ENCODE results near the gene SLC16A10. TPM values are rescaled to one million over a fixed set of nuclear protein-coding genes. Genes with fewer than 3 reads are reported as not detected.

Gene SLC16A10
- total and polyA plus RNA-seq, 2 of the 13 experiments (the other 11 are each of a cell fraction or from before 2014, with no cell fraction given): 8.2 to 20.1 TPM

DNA sequence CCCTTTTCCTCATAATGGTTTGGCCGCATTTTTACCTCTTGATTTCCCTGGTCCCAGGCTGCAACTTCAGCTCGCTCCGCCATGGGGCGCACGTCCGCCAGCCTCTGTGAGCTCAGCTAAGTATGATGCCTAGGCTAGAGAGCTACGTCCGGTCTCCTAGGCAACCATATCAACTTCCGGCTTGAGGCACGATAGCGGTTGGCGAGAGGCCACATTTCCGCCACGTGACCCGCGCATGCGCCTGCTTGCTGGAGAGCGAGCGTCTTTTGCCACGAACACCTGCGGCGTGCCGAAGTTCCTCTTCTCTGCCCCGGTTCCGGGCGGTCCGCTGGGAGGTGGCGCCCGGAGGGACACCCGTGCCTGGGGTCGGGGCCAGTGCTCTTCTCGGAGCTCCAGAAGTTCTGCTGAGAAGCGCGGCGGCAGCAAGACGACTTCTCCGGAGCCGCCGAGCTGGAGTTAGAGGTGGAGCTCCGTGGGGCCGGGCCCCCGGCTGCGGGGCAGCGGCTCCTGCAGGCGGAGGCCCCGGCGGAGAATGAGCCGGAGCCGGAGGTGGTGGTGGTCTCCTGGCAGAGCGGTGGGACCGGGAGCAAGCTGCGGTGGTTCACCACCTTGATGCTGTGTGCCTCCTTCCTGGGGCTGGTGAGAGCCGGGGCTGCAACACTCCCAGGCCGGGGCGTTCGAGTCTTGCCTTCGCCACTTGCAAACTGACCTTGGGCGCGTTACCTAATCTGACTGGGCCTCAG, 172.0 kb downstream of the SLC16A10 start (continued):
- TF ChIP-seq ZBTB40 (IDR thresholded peaks at IDR 0.05): peak; percentile 69
- TF ChIP-seq ZBTB40 (CRISPR knock-in tag; IDR thresholded peaks at IDR 0.05): 0 out of 2 replicates have a peak, but pooled peaks have one; percentile 60
- TF ChIP-seq EZH2 (conservative IDR thresholded peaks at IDR 0.05; ENCODE audit: low read depth, low read length): no peak
- no peak for TF ChIP-seq ZNF746 (CRISPR knock-in tag; IDR thresholded peaks at IDR 0.05)
- 0 out of 2 replicates have a peak, but pooled peaks have one; percentile 33 for TF ChIP-seq GZF1 (CRISPR knock-in tag; IDR thresholded peaks at IDR 0.05)
- no peak; the same call in 1 of the 2 replicates for TF ChIP-seq ZNF724P (CRISPR knock-in tag; IDR thresholded peaks at IDR 0.05; ENCODE audit: borderline replicate concordance)
- no peak for TF ChIP-seq ZNF773 (CRISPR knock-in tag; IDR thresholded peaks at IDR 0.05; ENCODE audit: borderline replicate concordance)
- peak; percentile 92 for TF ChIP-seq KDM2A (CRISPR knock-in tag; IDR thresholded peaks at IDR 0.05; ENCODE audit: borderline replicate concordance, low read depth)
- TF ChIP-seq, protein P1, sequence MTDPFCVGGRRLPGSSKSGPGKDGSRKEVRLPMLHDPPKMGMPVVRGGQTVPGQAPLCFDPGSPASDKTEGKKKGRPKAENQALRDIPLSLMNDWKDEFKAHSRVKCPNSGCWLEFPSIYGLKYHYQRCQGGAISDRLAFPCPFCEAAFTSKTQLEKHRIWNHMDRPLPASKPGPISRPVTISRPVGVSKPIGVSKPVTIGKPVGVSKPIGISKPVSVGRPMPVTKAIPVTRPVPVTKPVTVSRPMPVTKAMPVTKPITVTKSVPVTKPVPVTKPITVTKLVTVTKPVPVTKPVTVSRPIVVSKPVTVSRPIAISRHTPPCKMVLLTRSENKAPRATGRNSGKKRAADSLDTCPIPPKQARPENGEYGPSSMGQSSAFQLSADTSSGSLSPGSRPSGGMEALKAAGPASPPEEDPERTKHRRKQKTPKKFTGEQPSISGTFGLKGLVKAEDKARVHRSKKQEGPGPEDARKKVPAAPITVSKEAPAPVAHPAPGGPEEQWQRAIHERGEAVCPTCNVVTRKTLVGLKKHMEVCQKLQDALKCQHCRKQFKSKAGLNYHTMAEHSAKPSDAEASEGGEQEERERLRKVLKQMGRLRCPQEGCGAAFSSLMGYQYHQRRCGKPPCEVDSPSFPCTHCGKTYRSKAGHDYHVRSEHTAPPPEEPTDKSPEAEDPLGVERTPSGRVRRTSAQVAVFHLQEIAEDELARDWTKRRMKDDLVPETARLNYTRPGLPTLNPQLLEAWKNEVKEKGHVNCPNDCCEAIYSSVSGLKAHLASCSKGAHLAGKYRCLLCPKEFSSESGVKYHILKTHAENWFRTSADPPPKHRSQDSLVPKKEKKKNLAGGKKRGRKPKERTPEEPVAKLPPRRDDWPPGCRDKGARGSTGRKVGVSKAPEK (CRISPR knock-in tag; IDR thresholded peaks at IDR 0.05; ENCODE audit: borderline replicate concordance): no peak
- TF ChIP-seq ATM (IDR thresholded peaks at IDR 0.05; ENCODE audit: borderline replicate concordance): no peak
- TF ChIP-seq CBFB (CRISPR knock-in tag; IDR thresholded peaks at IDR 0.05): no peak
- TF ChIP-seq HNF4A (CRISPR knock-in tag; IDR thresholded peaks at IDR 0.05): 0 out of 2 replicates have a peak, but pooled peaks have one; percentile 22
- TF ChIP-seq JUNB (CRISPR knock-in tag; IDR thresholded peaks at IDR 0.05; ENCODE audit: borderline replicate concordance): no peak
- TF ChIP-seq ZNF329 (CRISPR knock-in tag; IDR thresholded peaks at IDR 0.05; ENCODE audit: low read depth): no peak; the same call in 1 of the 2 replicates
- no peak for TF ChIP-seq PRMT3 (CRISPR knock-in tag; IDR thresholded peaks at IDR 0.05; ENCODE audit: borderline replicate concordance, low read depth)
- no peak; the same call in 1 of the 2 replicates for TF ChIP-seq GMEB2 (CRISPR knock-in tag; IDR thresholded peaks at IDR 0.05; ENCODE audit: low read depth)
